K562 (cell line): ENCODE results near the gene ABT1. TPM values are rescaled to one million over a fixed set of nuclear protein-coding genes. Genes with fewer than 3 reads are reported as not detected.

ENCODE experiments used
- ATAC-seq: fragments of 200-7000 bp; cut with Tn5 transposase; 3 replicates; pipeline ENCODE4 v1.9.1; 2020; ENCODE audit warnings: moderate library complexity
- BruUV-seq: library from RNA; stranded (reverse); fragments of 400-500 nt; replicated peaks from 2 replicates; lab custom pipeline; 2021; lab: Mats Ljungman, UMichigan
- CTCF ChIA-PET: fragments of 300-600 bp; formaldehyde crosslinking; extraction: SDS; loops from one replicate; lab custom pipeline; 2021; ENCODE audit warnings: low intra/inter-chr PET ratio; lab: Yijun Ruan, JAX
- POLR2A ChIA-PET: fragments of 300-600, 350-650 bp; sonication (Branson Sonifier 250); formaldehyde crosslinking; extraction: SDS; loops from one replicate; lab custom pipeline; 2021; ENCODE audit warnings: antibody characterized with exemption, inconsistent platforms; lab: Yijun Ruan, JAX
- DNase-seq, 4 experiments: peaks; one replicate each; pipeline versions ENCODE4 v3.0.0 to v3.0.0-alpha.2; 2011 to 2018; ENCODE audit warnings: low spot score in 3 of 4, mixed read lengths in 3 of 4; ENCODE audit errors: extremely low read depth in 1 of 4
- FAIRE-seq: peaks from 2 replicates; lab custom pipeline; 2011; peaks lifted over from hg19 to GRCh38; lab: Jason Lieb, UNC
- H2AFZ ChIP-seq: 2 replicates; pipeline ENCODE4 v1.6.0; 2011; ENCODE audit warnings: low read depth, low read length, control low read depth, inconsistent platforms
- H3K27ac ChIP-seq: fragments of 200-600 bp; 3 replicates; pipeline ENCODE4 v1.8.0; 2011; ENCODE audit warnings: low read depth, mild to moderate bottlenecking, control low read depth, inconsistent platforms, low read length, moderate library complexity, mixed read lengths; ENCODE audit errors: extremely low read depth
- H3K27me3 ChIP-seq, 2 experiments: fragments of 300-600 bp in 1 of 2; 2 replicates in 1 of 2; 3 replicates in 1 of 2; pipeline versions ENCODE4 v1.6.0 to v1.8.0; 2011; ENCODE audit warnings: inconsistent platforms in 2 of 2, low read length in 2 of 2, mild to moderate bottlenecking in 1 of 2, mixed read lengths in 1 of 2, moderate library complexity in 1 of 2; ENCODE audit not compliant: control insufficient read depth in 2 of 2, insufficient read depth in 2 of 2
- H3K36me3 ChIP-seq: fragments of 300-600 bp; 3 replicates; pipeline ENCODE4 v1.8.0; 2011; ENCODE audit warnings: mild to moderate bottlenecking, low read length, inconsistent platforms; ENCODE audit not compliant: control insufficient read depth, insufficient read depth
- H3K4me1 ChIP-seq, 2 experiments: fragments of 200-600 bp in 1 of 2; replicated peaks in 1 of 2; 2 replicates in 1 of 2; 3 replicates in 1 of 2; pipeline versions ENCODE4 v1.5.1 to v1.8.0; 2011; ENCODE audit warnings: inconsistent platforms in 2 of 2, low read length in 2 of 2, mild to moderate bottlenecking in 1 of 2, mixed read lengths in 1 of 2, moderate library complexity in 1 of 2; ENCODE audit not compliant: control insufficient read depth in 2 of 2, insufficient read depth in 2 of 2
- H3K4me2 ChIP-seq: 2 replicates; pipeline ENCODE4 v1.6.1; 2011; ENCODE audit warnings: low read length, control low read depth, inconsistent platforms, mixed read lengths; ENCODE audit not compliant: insufficient read depth
- H3K4me3 ChIP-seq: fragments of 200-600 bp; sonication (generic), shearing (Covaris generic); 2 replicates; pipeline ENCODE4 v1.5.1; 2016; ENCODE audit warnings: control low read depth, inconsistent platforms
- H3K79me2 ChIP-seq: fragments of 200-600 bp; 3 replicates; pipeline ENCODE4 v1.8.0; 2011; ENCODE audit warnings: low read length, inconsistent platforms; ENCODE audit not compliant: control insufficient read depth, insufficient read depth
- H3K9ac ChIP-seq, 2 experiments: 2 replicates each; pipeline versions ENCODE4 v1.6.0 to v1.6.1; 2011; ENCODE audit warnings: low read depth in 2 of 2, low read length in 2 of 2, control low read depth in 1 of 2, inconsistent platforms in 1 of 2, mild to moderate bottlenecking in 1 of 2, mixed read lengths in 1 of 2; ENCODE audit not compliant: insufficient read depth in 1 of 2
- H3K9me1 ChIP-seq: one replicate; pipeline ENCODE4 v1.6.0; 2011; ENCODE audit warnings: inconsistent platforms, mild to moderate bottlenecking, low read length, moderate library complexity; ENCODE audit not compliant: control insufficient read depth, insufficient read depth
- H3K9me3 ChIP-seq: replicated peaks from 2 replicates; pipeline ENCODE4 v1.5.1; 2011; ENCODE audit warnings: low read depth, low read length, inconsistent platforms; ENCODE audit not compliant: control insufficient read depth, insufficient read depth
- H4K20me1 ChIP-seq: replicated peaks from 2 replicates; pipeline ENCODE4 v1.6.1; 2011; ENCODE audit warnings: low read length, inconsistent platforms, mixed read lengths; ENCODE audit not compliant: control insufficient read depth, insufficient read depth
- ARID3A ChIP-seq: IDR thresholded peaks from 2 replicates; pipeline ENCODE4 v1.6.1; 2012; ENCODE audit warnings: low read depth, low read length, improper control_type of control experiment, borderline replicate concordance
- CREB3 ChIP-seq: fragments of 450-650 bp; conservative IDR thresholded peaks from 2 replicates; pipeline ENCODE4 v1.6.1; 2016; ENCODE audit warnings: missing genetic modification characterization, low read depth, mild to moderate bottlenecking, missing compliant biosample characterization, moderate library complexity
- EGR1 ChIP-seq: fragments of 450-650 bp; conservative IDR thresholded peaks from 2 replicates; pipeline ENCODE4 v1.6.1; 2017; ENCODE audit warnings: mild to moderate bottlenecking
- EP400 ChIP-seq: fragments of 450-650 bp; IDR thresholded peaks from 2 replicates; pipeline ENCODE4 v1.6.1; 2017; ENCODE audit warnings: antibody characterized with exemption, mild to moderate bottlenecking, moderate library complexity
- KHSRP ChIP-seq: fragments of 450-650 bp; IDR thresholded peaks from 2 replicates; pipeline ENCODE4 v1.6.1; 2017
- SMARCA4 ChIP-seq: fragments of 450-650 bp; IDR thresholded peaks from 2 replicates; pipeline ENCODE4 v1.6.1; 2016
- TRIM25 ChIP-seq: fragments of 450-650 bp; IDR thresholded peaks from 2 replicates; pipeline ENCODE4 v1.7.0; 2016; ENCODE audit warnings: borderline replicate concordance
- ZBTB40 ChIP-seq, 2 experiments: fragments of 450-650 bp in 1 of 2; sonication (generic) in 1 of 2; formaldehyde crosslinking in 1 of 2; IDR thresholded peaks; 2 replicates each; pipeline versions ENCODE4 v1.7.1 to v1.9.0; 2016 to 2022; ENCODE audit warnings: inconsistent platforms in 1 of 2, mild to moderate bottlenecking in 1 of 2, missing genetic modification reagents in 1 of 2
- WGBS: fragments of 100-300 bp; shearing (Covaris generic); methylation state at CpG from one replicate; pipeline ENCODE4 v1.1.6; 2016; ENCODE audit warnings: low coverage, mixed read lengths; ENCODE audit not compliant: insufficient coverage; ENCODE audit errors: missing lambda C conversion rate; 5-methylcytosine and 5-hydroxymethylcytosine counted together
- in situ Hi-C: fragments of 300-500 bp; cut with MboI; formaldehyde crosslinking; loops from 4 replicates; pipeline ENCODE4 v1.15.0; 2018; ENCODE audit warnings: inconsistent platforms, mixed read lengths
- intact Hi-C: fragments of 100-400 bp; cut with micrococcal nuclease; formaldehyde crosslinking; loops from 2 replicates; pipeline ENCODE4 v1.14.2; 2022
- polyA plus RNA-seq, 8 experiments: library from polyadenylated mRNA; depleted of rRNA in 4 of 8; stranded (reverse) in 5 of 8; unstranded in 3 of 8; fragments of >200 nt; fragmentation: Nextera tagmentation in 2 of 8; fragmentation: Illumina TruSeq in 1 of 8; extraction: Ambion mirVana in 2 of 8; extraction: Trizol in 1 of 8; gene quantifications; 2 replicates each; pipeline versions ENCODE4 v1.2.1 to v1.2.3, GENCODE V29; 2011 to 2014; ENCODE audit warnings: inconsistent platforms in 1 of 8, missing spikeins in 1 of 8
- total RNA-seq, 7 experiments: library from RNA; depleted of rRNA in 6 of 7; stranded (reverse); fragments of >200 nt in 6 of 7; fragmentation: Illumina TruSeq in 2 of 7; extraction: Trizol in 2 of 7; gene quantifications; 2 replicates each; pipeline versions ENCODE4 v1.2.1 to v1.2.3, GENCODE V29; 2011 to 2021; ENCODE audit warnings: low replicate concordance in 1 of 7

ABT1 gene
- total and polyA plus RNA-seq, 9 of the 15 experiments (the other 6 are each of a cell fraction or from before 2014, with no cell fraction given), result 8.8 to 52.7 (median 40.7) TPM

- ChIA-PET POLR2A (interaction anchor here (0.5 to 1.1 kb wide), 2 partner anchors 506 to 509 kb away, joined by 4 read pairs; no protein-coding TSS in a partner anchor), CTCF (interaction anchor here (1.4 kb wide), 1 partner anchor 468 kb away, joined by 4 read pairs; no protein-coding TSS in a partner anchor)
- H2AFZ ChIP-seq, result 0 out of 2 replicates have a peak overlapping the region, but pooled peaks have one; percentile 36
- intact Hi-C loops (no loop called here), in situ Hi-C loops (no loop called here)
- peaks cover 8 to 10% of the 10 kb centered on the region in 2 experiments; a peak in 3 of 5 replicates for H3K4me1 ChIP-seq
- no peak overlapping the region for H3K4me2 ChIP-seq
- no peaks in the 10 kb centered on the region for H4K20me1 ChIP-seq
- H3K36me3 ChIP-seq, result no peaks in the 10 kb centered on the region
- peak; percentile 11 for FAIRE-seq
- WGBS, result 21% methylated on average over 3 of the region's 3 CpGs
- no TSS peak for BruUV-seq
- no peaks in the 10 kb centered on the region for H3K27me3 ChIP-seq
- no peak for ATAC-seq
- H3K79me2 ChIP-seq, result no peaks in the 10 kb centered on the region
- no peaks in the 10 kb centered on the region for H3K9me1 ChIP-seq
- no peak overlapping the region for H3K4me3 ChIP-seq
- H3K27ac ChIP-seq, result no peak overlapping the region
- H3K9me3 ChIP-seq, result no peaks in the 10 kb centered on the region
- DNase-seq, result no peak
- H3K9ac ChIP-seq, result no peak overlapping the region
- TF ChIP-seq EP400 (no peak), KHSRP (no peak), TRIM25 (no peak), SMARCA4 (no peak), CREB3 (tag) (no peak), ARID3A (no peak), ZBTB40 (IDR thresholded peaks at IDR 0.05) (no peak), ZBTB40 (CRISPR knock-in tag; IDR thresholded peaks at IDR 0.05) (no peak), EGR1 (no peak)
These were observed 12.7 kb downstream of the ABT1 start for GRCh38 chr6:26609463-26609862.
